K562 (cell line): ENCODE data around the gene PDGFA. TPM values are rescaled to one million over a fixed set of nuclear protein-coding genes. Genes with fewer than 3 reads are reported as not detected.

Experiments
- ATAC-seq: fragments of 200-7000 bp; cut with Tn5 transposase; 3 replicates; pipeline ENCODE4 v1.9.1; 2020; ENCODE audit warnings: moderate library complexity
- BruUV-seq: library from RNA; stranded (reverse); fragments of 400-500 nt; replicated peaks from 2 replicates; lab custom pipeline; 2021; lab: Mats Ljungman, UMichigan
- CTCF ChIA-PET: fragments of 300-600 bp; formaldehyde crosslinking; extraction: SDS; loops from one replicate; lab custom pipeline; 2021; ENCODE audit warnings: low intra/inter-chr PET ratio; lab: Yijun Ruan, JAX
- POLR2A ChIA-PET: fragments of 300-600, 350-650 bp; sonication (Branson Sonifier 250); formaldehyde crosslinking; extraction: SDS; loops from one replicate; lab custom pipeline; 2021; ENCODE audit warnings: antibody characterized with exemption, inconsistent platforms; lab: Yijun Ruan, JAX
- DNase-seq, 4 experiments: peaks; one replicate each; pipeline versions ENCODE4 v3.0.0 to v3.0.0-alpha.2; 2011 to 2018; ENCODE audit warnings: low spot score in 3 of 4, mixed read lengths in 3 of 4; ENCODE audit errors: extremely low read depth in 1 of 4
- FAIRE-seq: peaks from 2 replicates; lab custom pipeline; 2011; peaks lifted over from hg19 to GRCh38; lab: Jason Lieb, UNC
- H2AFZ ChIP-seq: 2 replicates; pipeline ENCODE4 v1.6.0; 2011; ENCODE audit warnings: low read depth, low read length, control low read depth, inconsistent platforms
- H3K27ac ChIP-seq: fragments of 200-600 bp; 3 replicates; pipeline ENCODE4 v1.8.0; 2011; ENCODE audit warnings: low read depth, mild to moderate bottlenecking, control low read depth, inconsistent platforms, low read length, moderate library complexity, mixed read lengths; ENCODE audit errors: extremely low read depth
- H3K27me3 ChIP-seq, 2 experiments: fragments of 300-600 bp in 1 of 2; 2 replicates in 1 of 2; 3 replicates in 1 of 2; pipeline versions ENCODE4 v1.6.0 to v1.8.0; 2011; ENCODE audit warnings: inconsistent platforms in 2 of 2, low read length in 2 of 2, mild to moderate bottlenecking in 1 of 2, mixed read lengths in 1 of 2, moderate library complexity in 1 of 2; ENCODE audit not compliant: control insufficient read depth in 2 of 2, insufficient read depth in 2 of 2
- H3K36me3 ChIP-seq: fragments of 300-600 bp; 3 replicates; pipeline ENCODE4 v1.8.0; 2011; ENCODE audit warnings: mild to moderate bottlenecking, low read length, inconsistent platforms; ENCODE audit not compliant: control insufficient read depth, insufficient read depth
- H3K4me1 ChIP-seq, 2 experiments: fragments of 200-600 bp in 1 of 2; replicated peaks in 1 of 2; 2 replicates in 1 of 2; 3 replicates in 1 of 2; pipeline versions ENCODE4 v1.5.1 to v1.8.0; 2011; ENCODE audit warnings: inconsistent platforms in 2 of 2, low read length in 2 of 2, mild to moderate bottlenecking in 1 of 2, mixed read lengths in 1 of 2, moderate library complexity in 1 of 2; ENCODE audit not compliant: control insufficient read depth in 2 of 2, insufficient read depth in 2 of 2
- H3K4me2 ChIP-seq: 2 replicates; pipeline ENCODE4 v1.6.1; 2011; ENCODE audit warnings: low read length, control low read depth, inconsistent platforms, mixed read lengths; ENCODE audit not compliant: insufficient read depth
- H3K4me3 ChIP-seq: fragments of 200-600 bp; sonication (generic), shearing (Covaris generic); 2 replicates; pipeline ENCODE4 v1.5.1; 2016; ENCODE audit warnings: control low read depth, inconsistent platforms
- H3K79me2 ChIP-seq: fragments of 200-600 bp; 3 replicates; pipeline ENCODE4 v1.8.0; 2011; ENCODE audit warnings: low read length, inconsistent platforms; ENCODE audit not compliant: control insufficient read depth, insufficient read depth
- H3K9ac ChIP-seq, 2 experiments: 2 replicates each; pipeline versions ENCODE4 v1.6.0 to v1.6.1; 2011; ENCODE audit warnings: low read depth in 2 of 2, low read length in 2 of 2, control low read depth in 1 of 2, inconsistent platforms in 1 of 2, mild to moderate bottlenecking in 1 of 2, mixed read lengths in 1 of 2; ENCODE audit not compliant: insufficient read depth in 1 of 2
- H3K9me1 ChIP-seq: one replicate; pipeline ENCODE4 v1.6.0; 2011; ENCODE audit warnings: inconsistent platforms, mild to moderate bottlenecking, low read length, moderate library complexity; ENCODE audit not compliant: control insufficient read depth, insufficient read depth
- H3K9me3 ChIP-seq: replicated peaks from 2 replicates; pipeline ENCODE4 v1.5.1; 2011; ENCODE audit warnings: low read depth, low read length, inconsistent platforms; ENCODE audit not compliant: control insufficient read depth, insufficient read depth
- H4K20me1 ChIP-seq: replicated peaks from 2 replicates; pipeline ENCODE4 v1.6.1; 2011; ENCODE audit warnings: low read length, inconsistent platforms, mixed read lengths; ENCODE audit not compliant: control insufficient read depth, insufficient read depth
- BACH1 ChIP-seq: fragments of 200-800 bp; sonication (Bioruptor generic); IDR thresholded peaks from 2 replicates; pipeline ENCODE4 v1.6.1; 2016; ENCODE audit warnings: missing genetic modification characterization, missing compliant biosample characterization
- E2F3 ChIP-seq: fragments of 250-450 bp; sonication (Bioruptor Pico); IDR thresholded peaks from 2 replicates; pipeline ENCODE4 v1.4.0; 2020; ENCODE audit warnings: mild to moderate bottlenecking
- MTA1 ChIP-seq: fragments of 450-650 bp; IDR thresholded peaks from 2 replicates; pipeline ENCODE4 v1.6.1; 2017; ENCODE audit warnings: borderline replicate concordance
- NR2C1 ChIP-seq, 2 experiments: fragments of 450-650 bp; IDR thresholded peaks; 2 replicates each; pipeline ENCODE4 v1.6.1; 2017; ENCODE audit warnings: mild to moderate bottlenecking in 2 of 2, antibody characterized with exemption in 1 of 2, inconsistent platforms in 1 of 2, missing compliant biosample characterization in 1 of 2, missing genetic modification characterization in 1 of 2
- RFX5 ChIP-seq: IDR thresholded peaks from 2 replicates; pipeline ENCODE4 v1.6.1; 2011; ENCODE audit warnings: low read depth, mild to moderate bottlenecking, improper control_type of control experiment, low read length
- SIN3A ChIP-seq, 2 experiments: fragments of 150-350 bp in 1 of 2; IDR thresholded peaks; 2 replicates each; pipeline ENCODE4 v1.6.1; 2011 to 2016; ENCODE audit warnings: borderline replicate concordance in 2 of 2, low read depth in 2 of 2, low read length in 2 of 2, mild to moderate bottlenecking in 2 of 2, moderate library complexity in 2 of 2; ENCODE audit not compliant: control insufficient read depth in 1 of 2
- SMAD4 ChIP-seq: fragments of 250-450 bp; sonication (Bioruptor Pico); conservative IDR thresholded peaks from 2 replicates; pipeline ENCODE4 v1.8.0; 2021; ENCODE audit warnings: inconsistent platforms, mild to moderate bottlenecking, moderate library complexity
- SMC3 ChIP-seq: conservative IDR thresholded peaks from 2 replicates; pipeline ENCODE4 v1.6.1; 2011; ENCODE audit warnings: low read depth, low read length, improper control_type of control experiment; ENCODE audit not compliant: insufficient read depth
- SP1 ChIP-seq: sonication (generic); formaldehyde crosslinking; IDR thresholded peaks from 2 replicates; pipeline ENCODE4 v1.8.1; 2022; ENCODE audit warnings: mild to moderate bottlenecking, missing genetic modification reagents
- ZBTB40 ChIP-seq, 2 experiments: fragments of 450-650 bp in 1 of 2; sonication (generic) in 1 of 2; formaldehyde crosslinking in 1 of 2; IDR thresholded peaks; 2 replicates each; pipeline versions ENCODE4 v1.7.1 to v1.9.0; 2016 to 2022; ENCODE audit warnings: inconsistent platforms in 1 of 2, mild to moderate bottlenecking in 1 of 2, missing genetic modification reagents in 1 of 2
- WGBS: fragments of 100-300 bp; shearing (Covaris generic); methylation state at CpG from one replicate; pipeline ENCODE4 v1.1.6; 2016; ENCODE audit warnings: low coverage, mixed read lengths; ENCODE audit not compliant: insufficient coverage; ENCODE audit errors: missing lambda C conversion rate; 5-methylcytosine and 5-hydroxymethylcytosine counted together
- in situ Hi-C: fragments of 300-500 bp; cut with MboI; formaldehyde crosslinking; loops from 4 replicates; pipeline ENCODE4 v1.15.0; 2018; ENCODE audit warnings: inconsistent platforms, mixed read lengths
- intact Hi-C: fragments of 100-400 bp; cut with micrococcal nuclease; formaldehyde crosslinking; loops from 2 replicates; pipeline ENCODE4 v1.14.2; 2022
- polyA plus RNA-seq, 8 experiments: library from polyadenylated mRNA; depleted of rRNA in 4 of 8; stranded (reverse) in 5 of 8; unstranded in 3 of 8; fragments of >200 nt; fragmentation: Nextera tagmentation in 2 of 8; fragmentation: Illumina TruSeq in 1 of 8; extraction: Ambion mirVana in 2 of 8; extraction: Trizol in 1 of 8; gene quantifications; 2 replicates each; pipeline versions ENCODE4 v1.2.1 to v1.2.3, GENCODE V29; 2011 to 2014; ENCODE audit warnings: inconsistent platforms in 1 of 8, missing spikeins in 1 of 8
- total RNA-seq, 7 experiments: library from RNA; depleted of rRNA in 6 of 7; stranded (reverse); fragments of >200 nt in 6 of 7; fragmentation: Illumina TruSeq in 2 of 7; extraction: Trizol in 2 of 7; gene quantifications; 2 replicates each; pipeline versions ENCODE4 v1.2.1 to v1.2.3, GENCODE V29; 2011 to 2021; ENCODE audit warnings: low replicate concordance in 1 of 7

PDGFA gene
- total and polyA plus RNA-seq, 9 of the 15 experiments (the other 6 are each of a cell fraction or from before 2014, with no cell fraction given) = 2.5 to 10.2 (median 4.6) TPM

- WGBS = 43% methylated on average over 18 of the region's 21 CpGs
- no peaks in the 10 kb centered on the region for H3K27me3 ChIP-seq
- H2AFZ ChIP-seq = peak overlapping the region; percentile 77
- CTCF ChIA-PET = no interaction called here
- peak overlapping the region; percentile 73 for H3K4me2 ChIP-seq
- FAIRE-seq (peak; percentile 35), ATAC-seq (peak; percentile 43), DNase-seq (peak; percentile 38 to 76 (median 63))
- peak overlapping the region; percentile 71 to 88 for H3K9ac ChIP-seq
- peaks cover 14 to 47% of the 10 kb centered on the region in 2 experiments for H3K4me1 ChIP-seq
- H3K36me3 ChIP-seq = no peaks in the 10 kb centered on the region
- peaks cover 8% of the 10 kb centered on the region for H3K9me3 ChIP-seq
- peak overlapping the region; percentile 93 for H3K27ac ChIP-seq
- H3K4me3 ChIP-seq = peak overlapping the region; percentile 2; the same call in 1 of the 2 replicates
- intact Hi-C loops = no loop called here
- no peaks in the 10 kb centered on the region for H3K79me2 ChIP-seq
- in situ Hi-C loops = no loop called here
- H4K20me1 ChIP-seq = no peaks in the 10 kb centered on the region
- POLR2A ChIA-PET = interaction anchor here (0.6 to 1.2 kb wide), 4 partner anchors 9 to 22 kb away, joined by 3 to 6 read pairs (median 4); no protein-coding TSS in a partner anchor
- BruUV-seq = TSS peak; percentile 87
- no peaks in the 10 kb centered on the region for H3K9me1 ChIP-seq
- TF ChIP-seq ZBTB40 (IDR thresholded peaks at IDR 0.05) (peak; percentile 43; the same call in 1 of the 2 replicates), ZBTB40 (CRISPR knock-in tag; IDR thresholded peaks at IDR 0.05) (no peak), BACH1 (no peak), SMC3 (0 out of 2 replicates have a peak, but pooled peaks have one; percentile 2), SP1 (no peak), RFX5 (no peak), MTA1 (no peak), NR2C1 (IDR thresholded peaks at IDR 0.05) (no peak), NR2C1 (tag; IDR thresholded peaks at IDR 0.05) (peak; percentile 1; the same call in 1 of the 2 replicates), E2F3 (CRISPR knock-in tag) (no peak), SIN3A (IDR thresholded peaks at IDR 0.05; ENCODE audit: borderline replicate concordance in 2 of 2, control insufficient read depth in 1 of 2, low read depth in 2 of 2, low read length in 2 of 2) (no peak), SMAD4 (CRISPR knock-in tag) (peak; percentile 71; the same call in 1 of the 2 replicates)
Observed at GRCh38 chr7:471191-471865, 48.3 kb downstream of the PDGFA start.
